Neuron (in vitro differentiated cells): Measurements from ENCODE around the gene FHIT.

Source experiments
- H2AFZ ChIP-seq: one replicate; pipeline ENCODE4 v1.6.1; 2013; ENCODE audit warnings: low read depth, mild to moderate bottlenecking, inconsistent platforms, low read length, moderate library complexity
- H3K27me3 ChIP-seq: one replicate; pipeline ENCODE4 v1.6.1; 2013; ENCODE audit warnings: low read length; ENCODE audit not compliant: insufficient read depth
- H3K36me3 ChIP-seq: one replicate; pipeline ENCODE4 v1.6.1; 2013; ENCODE audit warnings: low read length; ENCODE audit not compliant: insufficient read depth
- H3K4me1 ChIP-seq: one replicate; pipeline ENCODE4 v1.6.1; 2013; ENCODE audit warnings: low read length; ENCODE audit not compliant: insufficient read depth
- H3K4me3 ChIP-seq: 2 replicates; pipeline ENCODE4 v1.5.1; 2013; ENCODE audit warnings: mild to moderate bottlenecking, low read length, moderate library complexity
- H3K9me3 ChIP-seq: one replicate; pipeline ENCODE4 v1.6.1; 2013; ENCODE audit warnings: low read length

FHIT gene

DNA sequence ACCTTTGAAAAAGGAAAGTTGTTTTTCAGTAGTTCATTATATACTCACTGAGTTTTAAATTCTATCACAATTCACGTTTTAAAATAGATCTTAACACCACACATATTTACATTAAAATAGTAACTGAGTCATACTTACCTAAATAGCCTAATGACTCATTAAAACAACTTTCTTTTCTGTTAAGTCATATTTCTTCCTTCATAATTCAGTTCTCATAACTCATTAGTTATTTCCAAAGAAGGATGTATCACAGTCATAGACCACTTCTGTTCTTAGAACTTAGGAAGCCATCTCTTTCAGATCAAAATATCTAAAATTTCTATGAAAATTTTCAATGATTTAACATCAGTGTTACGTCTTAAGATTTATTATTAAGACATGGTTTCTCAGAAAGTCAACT is 885.9 kb downstream of the FHIT start:
- H3K9me3 ChIP-seq: no peaks in the 10 kb centered on the region
- no peak overlapping the region for H3K4me3 ChIP-seq
- no peak overlapping the region for H2AFZ ChIP-seq
- no peaks in the 10 kb centered on the region for H3K4me1 ChIP-seq
- H3K27me3 ChIP-seq: no peaks in the 10 kb centered on the region
- no peaks in the 10 kb centered on the region for H3K36me3 ChIP-seq

DNA sequence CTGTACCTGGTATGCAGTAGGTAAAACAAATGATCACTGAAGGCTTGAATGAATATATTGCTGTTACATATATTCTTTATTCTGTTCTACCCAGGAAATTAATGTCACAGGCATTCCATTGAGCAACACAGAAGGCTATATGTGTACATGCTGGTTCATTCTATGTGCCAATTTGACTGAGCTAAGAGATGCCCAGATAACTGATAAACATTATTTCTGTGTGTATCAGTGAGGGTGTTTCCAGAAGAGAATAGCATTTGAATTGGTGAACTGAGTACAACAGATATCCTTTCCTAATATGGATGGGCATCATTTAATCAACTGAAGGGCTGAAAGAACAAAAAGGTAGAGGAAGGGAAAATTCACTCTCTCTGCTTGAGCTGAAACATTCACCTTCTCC is 886.8 kb downstream of the FHIT start:
- H3K27me3 ChIP-seq: no peaks in the 10 kb centered on the region
- H3K4me1 ChIP-seq: no peaks in the 10 kb centered on the region
- no peaks in the 10 kb centered on the region for H3K36me3 ChIP-seq
- H3K4me3 ChIP-seq: no peak overlapping the region
- H2AFZ ChIP-seq: no peak overlapping the region
- no peaks in the 10 kb centered on the region for H3K9me3 ChIP-seq

- H3K4me1 ChIP-seq: no peaks in the 10 kb centered on the region
- H2AFZ ChIP-seq: no peak overlapping the region
- H3K27me3 ChIP-seq: no peaks in the 10 kb centered on the region
Observed at GRCh38 chr3:60363817-60364216, 887.4 kb downstream of the FHIT start.

GRCh38 chr3:60355825-60356224 is 895.4 kb downstream of the FHIT start:
- Histone ChIP-seq H3K4me3 (no peak overlapping the region), H2AFZ (no peak overlapping the region), H3K4me1 (no peaks in the 10 kb centered on the region), H3K27me3 (no peaks in the 10 kb centered on the region), H3K9me3 (no peaks in the 10 kb centered on the region), H3K36me3 (no peaks in the 10 kb centered on the region)

More at GRCh38 chr3:60363817-60364216, 887.4 kb downstream of the FHIT start:
- H3K36me3 ChIP-seq: no peaks in the 10 kb centered on the region
- no peak overlapping the region for H3K4me3 ChIP-seq
- no peaks in the 10 kb centered on the region for H3K9me3 ChIP-seq

DNA sequence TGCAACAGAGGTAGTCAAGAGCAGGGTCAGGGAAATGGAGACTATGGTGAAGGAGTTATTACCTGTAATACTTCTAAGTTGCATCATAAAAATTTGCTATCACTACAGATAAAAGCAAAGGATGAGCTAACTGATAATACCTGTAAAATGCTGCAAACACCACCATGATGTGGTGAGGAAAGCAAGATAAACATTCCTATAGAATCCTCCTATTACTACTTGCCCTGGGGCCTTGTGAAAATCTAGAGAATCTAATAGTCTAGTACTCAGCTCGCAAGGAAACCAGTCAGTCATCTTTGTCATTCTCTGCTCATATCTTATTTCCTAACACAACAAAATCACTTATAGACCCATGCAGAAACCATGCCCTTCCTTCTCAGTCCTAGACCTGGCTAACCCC is 899.8 kb downstream of the FHIT start:
- no peak overlapping the region for H3K4me3 ChIP-seq
- no peaks in the 10 kb centered on the region for H3K27me3 ChIP-seq
- no peaks in the 10 kb centered on the region for H3K4me1 ChIP-seq

DNA sequence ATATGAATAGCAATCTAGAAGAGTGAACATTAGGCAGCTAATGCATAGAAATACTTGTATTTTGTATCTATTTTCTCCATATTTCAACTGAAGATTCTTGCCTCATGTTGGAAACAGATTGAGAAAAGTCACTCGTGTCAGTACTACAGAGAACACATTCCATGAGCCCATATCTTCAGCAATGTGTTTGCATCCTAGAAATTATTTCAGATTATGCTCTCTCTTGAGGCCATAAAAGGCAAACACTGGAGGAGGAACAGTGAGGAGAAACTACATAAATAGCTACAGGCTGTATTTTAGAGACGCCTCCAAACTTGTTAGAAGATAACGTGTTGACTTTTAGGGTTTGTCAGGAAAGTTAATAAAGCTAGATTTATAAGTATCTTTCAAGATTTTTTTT is 906.9 kb downstream of the FHIT start:
- Histone ChIP-seq H3K36me3 (no peaks in the 10 kb centered on the region), H2AFZ (no peak overlapping the region), H3K9me3 (no peaks in the 10 kb centered on the region), H3K4me3 (no peak overlapping the region), H3K27me3 (no peaks in the 10 kb centered on the region), H3K4me1 (no peaks in the 10 kb centered on the region)

More for the DNA sequence above, 899.8 kb downstream of the FHIT start:
- Histone ChIP-seq H3K36me3 (no peaks in the 10 kb centered on the region), H3K9me3 (no peaks in the 10 kb centered on the region), H2AFZ (no peak overlapping the region)

DNA sequence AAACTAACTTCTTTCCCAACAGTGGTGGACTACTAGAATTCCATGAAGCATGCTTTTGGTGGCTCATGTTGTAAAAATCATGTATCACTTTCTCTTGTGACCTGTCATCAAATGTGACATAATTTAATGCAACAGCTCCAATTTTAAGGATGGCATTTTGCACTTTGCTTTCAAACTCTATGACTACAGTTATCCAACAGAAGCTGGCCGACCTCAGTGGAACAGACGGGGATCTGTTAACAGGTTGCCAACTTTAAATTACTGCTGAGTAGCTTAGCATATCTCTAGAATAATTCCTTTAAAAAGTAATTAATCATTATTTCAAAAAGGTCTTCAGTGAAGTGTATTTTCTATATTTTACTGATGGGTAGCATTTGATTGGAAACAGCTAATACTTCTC is 907.4 kb downstream of the FHIT start:
- H3K27me3 ChIP-seq: no peaks in the 10 kb centered on the region
- no peaks in the 10 kb centered on the region for H3K36me3 ChIP-seq
- H3K4me3 ChIP-seq: no peak overlapping the region
- H3K9me3 ChIP-seq: no peaks in the 10 kb centered on the region
- H3K4me1 ChIP-seq: no peaks in the 10 kb centered on the region
- no peak overlapping the region for H2AFZ ChIP-seq

DNA sequence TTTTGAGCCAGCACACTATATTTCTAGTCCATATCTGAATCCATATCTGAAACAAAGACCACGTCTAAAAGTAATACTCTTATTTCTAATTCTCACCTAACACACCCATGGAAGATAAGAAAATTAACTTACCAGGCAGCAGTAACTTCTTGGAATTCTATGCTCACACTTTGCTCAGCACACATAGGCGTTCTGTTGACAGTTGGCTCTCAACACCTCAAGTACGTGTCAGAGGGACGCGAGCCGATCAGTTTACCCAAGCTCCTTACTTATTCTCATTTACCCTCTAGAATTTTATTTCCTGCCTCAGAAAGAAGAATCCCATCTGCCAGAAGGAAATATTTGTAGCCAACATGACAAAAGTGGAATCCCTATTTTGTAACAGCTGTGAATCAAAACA is 911.9 kb downstream of the FHIT start:
- Histone ChIP-seq H3K4me3 (no peak overlapping the region), H2AFZ (no peak overlapping the region), H3K4me1 (no peaks in the 10 kb centered on the region), H3K27me3 (no peaks in the 10 kb centered on the region), H3K9me3 (no peaks in the 10 kb centered on the region), H3K36me3 (no peaks in the 10 kb centered on the region)

- Histone ChIP-seq H3K4me3 (no peak overlapping the region), H3K4me1 (no peaks in the 10 kb centered on the region), H2AFZ (no peak overlapping the region), H3K36me3 (no peaks in the 10 kb centered on the region), H3K9me3 (no peaks in the 10 kb centered on the region), H3K27me3 (no peaks in the 10 kb centered on the region)
Observed at GRCh38 chr3:60337421-60337820, 913.8 kb downstream of the FHIT start.

GRCh38 chr3:60336061-60336460 is 915.2 kb downstream of the FHIT start:
- H3K4me1 ChIP-seq: no peaks in the 10 kb centered on the region
- H2AFZ ChIP-seq: no peak overlapping the region
- H3K36me3 ChIP-seq: no peaks in the 10 kb centered on the region
- H3K9me3 ChIP-seq: no peaks in the 10 kb centered on the region
- H3K27me3 ChIP-seq: no peaks in the 10 kb centered on the region
- H3K4me3 ChIP-seq: no peak overlapping the region

DNA sequence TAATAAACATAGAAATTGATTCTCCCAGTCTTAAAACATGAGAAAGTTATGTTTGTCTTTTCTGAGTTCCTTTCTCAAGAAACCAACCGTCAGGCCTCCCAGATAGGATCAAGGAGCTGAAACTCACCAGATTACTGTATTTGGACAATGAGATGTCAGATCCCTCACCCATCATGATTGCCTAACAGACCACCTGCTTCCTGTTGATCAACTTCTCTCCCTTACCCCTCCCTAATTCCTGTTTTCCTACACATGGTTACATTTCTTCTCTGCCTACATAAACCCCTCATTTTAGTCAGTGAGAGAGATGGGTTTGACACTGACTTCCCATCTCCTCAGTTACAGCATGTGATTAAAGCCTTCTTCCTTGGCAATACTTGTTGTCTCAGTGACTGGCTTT is 917.5 kb downstream of the FHIT start:
- Histone ChIP-seq H3K27me3 (no peaks in the 10 kb centered on the region), H2AFZ (no peak overlapping the region), H3K4me1 (no peaks in the 10 kb centered on the region), H3K9me3 (no peaks in the 10 kb centered on the region), H3K4me3 (no peak overlapping the region), H3K36me3 (no peaks in the 10 kb centered on the region)

DNA sequence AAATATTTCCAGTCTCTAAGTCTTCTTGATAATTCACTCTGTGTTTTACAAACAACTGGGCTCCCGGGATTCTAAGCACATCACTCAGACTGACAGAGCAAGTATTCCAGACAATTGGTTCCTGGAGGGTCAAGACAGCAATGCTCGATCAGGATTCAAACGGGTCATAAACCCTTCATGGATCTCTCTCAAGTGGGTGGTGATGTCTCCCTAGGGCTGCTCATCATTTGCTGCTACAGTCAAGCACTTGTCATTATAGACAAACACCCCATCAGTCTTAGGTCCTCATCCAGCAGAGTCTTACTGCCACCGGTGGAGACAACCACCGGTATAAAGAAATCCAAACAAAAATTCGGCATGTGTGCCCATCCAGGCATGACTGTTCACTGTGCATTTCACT is 921.1 kb downstream of the FHIT start:
- Histone ChIP-seq H3K36me3 (no peaks in the 10 kb centered on the region), H3K4me1 (peaks cover 3% of the 10 kb centered on the region), H2AFZ (no peak overlapping the region), H3K27me3 (no peaks in the 10 kb centered on the region), H3K4me3 (no peak overlapping the region), H3K9me3 (no peaks in the 10 kb centered on the region)

DNA sequence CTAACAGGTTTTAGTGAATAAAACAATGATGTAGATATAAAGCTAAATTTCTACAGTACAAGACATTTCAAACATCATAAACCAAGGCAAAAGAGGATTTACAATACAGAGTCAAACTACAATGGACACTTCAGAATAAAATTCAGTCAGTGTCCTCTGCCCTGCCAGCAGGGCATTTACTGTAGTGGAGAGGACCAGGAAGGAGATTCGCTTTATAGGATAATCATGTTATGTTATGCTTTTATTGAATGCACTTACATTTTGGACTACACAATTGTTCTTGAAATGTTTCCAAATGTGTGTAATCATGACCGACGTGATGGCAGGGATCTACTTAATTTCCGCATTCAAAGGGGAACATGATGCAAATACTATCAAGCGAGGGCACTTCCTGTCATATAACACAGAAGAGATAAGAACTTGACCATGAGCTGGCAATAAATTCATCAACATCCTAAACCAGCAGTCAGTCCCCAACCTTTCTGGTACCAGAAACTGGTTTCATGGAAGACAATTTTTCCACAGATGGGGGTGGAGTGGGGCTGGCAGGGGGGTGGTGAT is 925.6 kb downstream of the FHIT start:
- peaks cover 3% of the 10 kb centered on the region for H3K4me1 ChIP-seq
- H3K9me3 ChIP-seq: no peaks in the 10 kb centered on the region
- H2AFZ ChIP-seq: no peak overlapping the region
- no peaks in the 10 kb centered on the region for H3K36me3 ChIP-seq
- H3K4me3 ChIP-seq: no peak overlapping the region
- no peaks in the 10 kb centered on the region for H3K27me3 ChIP-seq

DNA sequence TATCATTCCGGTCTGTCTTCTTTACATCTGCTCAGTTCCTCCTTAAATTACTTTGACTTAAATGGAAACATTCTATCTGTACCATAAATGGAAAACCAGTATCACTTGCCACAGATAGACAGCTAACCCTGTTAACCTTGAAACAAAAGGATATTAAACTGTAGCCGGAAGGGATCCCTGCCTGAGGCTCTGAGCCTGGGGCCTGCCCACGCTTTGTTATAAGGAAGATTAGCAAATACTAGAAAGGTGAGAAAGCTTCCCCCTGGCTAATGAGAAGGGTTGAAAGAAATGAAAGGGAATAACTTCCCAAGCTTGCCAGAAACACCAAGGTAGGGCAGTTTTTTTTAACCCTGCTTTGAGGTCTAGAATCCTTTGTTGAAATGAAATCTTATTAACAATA is 927.6 kb downstream of the FHIT start:
- Histone ChIP-seq H3K27me3 (no peaks in the 10 kb centered on the region), H3K9me3 (no peaks in the 10 kb centered on the region), H3K4me1 (peaks cover 3% of the 10 kb centered on the region), H3K36me3 (no peaks in the 10 kb centered on the region), H2AFZ (no peak overlapping the region), H3K4me3 (no peak overlapping the region)
